H1 (cell line): ENCODE results near the gene CPEB3.

Source experiments
- CBX5 ChIP-seq: fragments of 300-800, 300-1000 bp; sonication (generic); IDR thresholded peaks from 2 replicates; pipeline ENCODE4 v1.7.1; 2016; ENCODE audit warnings: antibody characterized with exemption, low read length, low read depth
- CTBP2 ChIP-seq: IDR thresholded peaks from 2 replicates; pipeline ENCODE4 v1.7.0; 2011; ENCODE audit warnings: borderline replicate concordance, mild to moderate bottlenecking, moderate library complexity, mixed read lengths, low read length; ENCODE audit not compliant: insufficient read depth, insufficient read length
- EZH2 ChIP-seq: fragments of 200-600 bp; sonication (generic); IDR thresholded peaks from 2 replicates; pipeline ENCODE4 v1.7.1; 2012; ENCODE audit warnings: low read depth, mild to moderate bottlenecking, moderate library complexity, low read length, inconsistent platforms; ENCODE audit not compliant: severe bottlenecking
- GABPA ChIP-seq: IDR thresholded peaks from 2 replicates; pipeline ENCODE4 v1.6.1; 2011; ENCODE audit warnings: mild to moderate bottlenecking, low read length, moderate library complexity, borderline replicate concordance; ENCODE audit not compliant: insufficient read depth
- JUN ChIP-seq: IDR thresholded peaks from 2 replicates; pipeline ENCODE4 v1.6.1; 2011; ENCODE audit warnings: low read depth, mild to moderate bottlenecking, improper control_type of control experiment, low read length
- YY1 ChIP-seq: IDR thresholded peaks from 2 replicates; pipeline ENCODE4 v1.6.1; 2011; ENCODE audit warnings: low read depth, mild to moderate bottlenecking, low read length
- TF ChIP-seq, protein P1 (sequence below), 3 experiments: IDR thresholded peaks; 1 replicate in 2 of 3; 2 replicates in 1 of 3; pipeline versions ENCODE4 v1.5.1 to v1.6.1; 2011; ENCODE audit warnings: low read length in 3 of 3, mild to moderate bottlenecking in 3 of 3, inconsistent platforms in 2 of 3, low read depth in 1 of 3, moderate library complexity in 1 of 3; ENCODE audit not compliant: insufficient read depth in 1 of 3; ENCODE audit errors: control extremely low read depth in 1 of 3

DNA sequence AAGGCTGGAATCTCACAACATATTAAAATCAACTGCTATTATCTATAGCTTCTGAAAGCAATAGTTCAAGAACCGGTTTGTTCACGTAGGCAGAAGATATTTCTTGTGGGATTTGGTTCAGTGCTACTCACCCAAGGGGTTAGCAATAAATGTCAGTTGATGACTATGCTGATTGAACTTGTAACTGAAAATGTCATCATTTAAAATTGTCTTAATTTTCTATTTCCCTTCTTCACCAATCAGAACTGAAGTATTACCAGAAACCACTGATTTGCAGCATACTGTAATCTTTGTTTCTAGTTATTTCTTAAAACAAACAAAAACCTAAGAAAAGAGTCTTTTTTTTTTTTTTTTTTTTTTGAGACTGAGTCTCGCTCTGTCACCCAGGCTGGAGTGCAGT, 46.1 kb downstream of the CPEB3 start:
- TF ChIP-seq CTBP2 (no peak), EZH2 (no peak), CBX5 (no peak), YY1 (no peak), JUN (no peak), GABPA (no peak)
- TF ChIP-seq, protein P1, sequence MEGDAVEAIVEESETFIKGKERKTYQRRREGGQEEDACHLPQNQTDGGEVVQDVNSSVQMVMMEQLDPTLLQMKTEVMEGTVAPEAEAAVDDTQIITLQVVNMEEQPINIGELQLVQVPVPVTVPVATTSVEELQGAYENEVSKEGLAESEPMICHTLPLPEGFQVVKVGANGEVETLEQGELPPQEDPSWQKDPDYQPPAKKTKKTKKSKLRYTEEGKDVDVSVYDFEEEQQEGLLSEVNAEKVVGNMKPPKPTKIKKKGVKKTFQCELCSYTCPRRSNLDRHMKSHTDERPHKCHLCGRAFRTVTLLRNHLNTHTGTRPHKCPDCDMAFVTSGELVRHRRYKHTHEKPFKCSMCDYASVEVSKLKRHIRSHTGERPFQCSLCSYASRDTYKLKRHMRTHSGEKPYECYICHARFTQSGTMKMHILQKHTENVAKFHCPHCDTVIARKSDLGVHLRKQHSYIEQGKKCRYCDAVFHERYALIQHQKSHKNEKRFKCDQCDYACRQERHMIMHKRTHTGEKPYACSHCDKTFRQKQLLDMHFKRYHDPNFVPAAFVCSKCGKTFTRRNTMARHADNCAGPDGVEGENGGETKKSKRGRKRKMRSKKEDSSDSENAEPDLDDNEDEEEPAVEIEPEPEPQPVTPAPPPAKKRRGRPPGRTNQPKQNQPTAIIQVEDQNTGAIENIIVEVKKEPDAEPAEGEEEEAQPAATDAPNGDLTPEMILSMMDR (IDR thresholded peaks at IDR 0.05; ENCODE audit: control extremely low read depth in 1 of 3, insufficient read depth in 1 of 3, low read depth in 1 of 3, low read length in 3 of 3): no peak
